ENCODE measurements around the gene AGPAT3. TPM values are rescaled to one million over a fixed set of nuclear protein-coding genes. Genes with fewer than 3 reads are reported as not detected.

Gene AGPAT3
- total and polyA plus RNA-seq, 8 donors: 9.9 to 83.1 (median 36.7) TPM

- intact Hi-C loops (cut with DNase I; ENCODE audit: low total_unique reads): loop anchor here (10.0 kb wide), 1 partner anchor 92 kb away; no protein-coding TSS in a partner anchor
- H3K4me3 ChIP-seq: no peak overlapping the region
- no peak overlapping the region for H3K27ac ChIP-seq
- no peaks in the 10 kb centered on the region for H3K36me3 ChIP-seq
- peaks cover 0 to 8% (median 0%) of the 10 kb centered on the region in 4 donors for H3K4me1 ChIP-seq
- 86 to 97% (median 94%) methylated on average over 14 of the region's 14 CpGs for WGBS, 5 donors
- no peak for DNase-seq
- H3K27me3 ChIP-seq: no peaks in the 10 kb centered on the region
- no peaks in the 10 kb centered on the region for H3K9me3 ChIP-seq
- TF ChIP-seq POLR2AphosphoS5 (IDR thresholded peaks at IDR 0.05) (no peak), POLR2A (IDR thresholded peaks at IDR 0.05) (no peak), EP300 (IDR thresholded peaks at IDR 0.05) (no peak)
- TF ChIP-seq, protein P1, sequence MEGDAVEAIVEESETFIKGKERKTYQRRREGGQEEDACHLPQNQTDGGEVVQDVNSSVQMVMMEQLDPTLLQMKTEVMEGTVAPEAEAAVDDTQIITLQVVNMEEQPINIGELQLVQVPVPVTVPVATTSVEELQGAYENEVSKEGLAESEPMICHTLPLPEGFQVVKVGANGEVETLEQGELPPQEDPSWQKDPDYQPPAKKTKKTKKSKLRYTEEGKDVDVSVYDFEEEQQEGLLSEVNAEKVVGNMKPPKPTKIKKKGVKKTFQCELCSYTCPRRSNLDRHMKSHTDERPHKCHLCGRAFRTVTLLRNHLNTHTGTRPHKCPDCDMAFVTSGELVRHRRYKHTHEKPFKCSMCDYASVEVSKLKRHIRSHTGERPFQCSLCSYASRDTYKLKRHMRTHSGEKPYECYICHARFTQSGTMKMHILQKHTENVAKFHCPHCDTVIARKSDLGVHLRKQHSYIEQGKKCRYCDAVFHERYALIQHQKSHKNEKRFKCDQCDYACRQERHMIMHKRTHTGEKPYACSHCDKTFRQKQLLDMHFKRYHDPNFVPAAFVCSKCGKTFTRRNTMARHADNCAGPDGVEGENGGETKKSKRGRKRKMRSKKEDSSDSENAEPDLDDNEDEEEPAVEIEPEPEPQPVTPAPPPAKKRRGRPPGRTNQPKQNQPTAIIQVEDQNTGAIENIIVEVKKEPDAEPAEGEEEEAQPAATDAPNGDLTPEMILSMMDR (IDR thresholded peaks at IDR 0.05): no peak
These were observed 17.7 kb upstream of the AGPAT3 start for GRCh38 chr21:43847301-43847700.

DNA sequence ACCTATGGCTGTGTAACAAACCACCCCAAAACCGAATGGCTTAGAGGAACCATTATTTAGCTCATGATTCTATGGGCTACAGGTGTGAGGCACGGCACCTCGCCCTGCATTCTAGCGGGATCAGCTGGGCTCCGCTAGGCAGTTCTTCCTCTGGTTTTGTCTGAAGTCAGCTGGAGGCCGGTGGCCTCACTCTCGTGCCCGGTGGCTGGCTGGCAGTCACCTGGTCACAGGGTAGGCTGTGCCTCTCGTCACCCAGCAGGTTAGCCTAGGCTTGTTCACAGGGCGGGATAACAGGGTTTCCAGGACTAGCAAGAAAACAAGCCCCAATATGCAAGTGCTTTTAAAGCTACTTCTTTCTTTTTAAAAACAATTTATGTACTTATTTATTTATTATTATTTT is 16.3 kb upstream of the AGPAT3 start:
- H3K36me3 ChIP-seq: no peaks in the 10 kb centered on the region
- no peak overlapping the region for H3K4me3 ChIP-seq
- H3K27me3 ChIP-seq: no peaks in the 10 kb centered on the region
- H3K4me1 ChIP-seq: peaks cover 0 to 8% (median 0%) of the 10 kb centered on the region in 4 donors
- H3K27ac ChIP-seq: no peak overlapping the region
- WGBS, 5 donors: 90 to 96% (median 94%) methylated on average over 10 of the region's 10 CpGs
- intact Hi-C loops (cut with DNase I; ENCODE audit: low total_unique reads): loop anchor here (10.0 kb wide), 1 partner anchor 94 kb away; no protein-coding TSS in a partner anchor
- TF ChIP-seq, protein P1 (IDR thresholded peaks at IDR 0.05): no peak
- no peak for TF ChIP-seq POLR2A (IDR thresholded peaks at IDR 0.05)
- TF ChIP-seq POLR2AphosphoS5 (IDR thresholded peaks at IDR 0.05): no peak
- TF ChIP-seq EP300 (IDR thresholded peaks at IDR 0.05): no peak
- no peak for DNase-seq
- H3K9me3 ChIP-seq: no peaks in the 10 kb centered on the region

DNA sequence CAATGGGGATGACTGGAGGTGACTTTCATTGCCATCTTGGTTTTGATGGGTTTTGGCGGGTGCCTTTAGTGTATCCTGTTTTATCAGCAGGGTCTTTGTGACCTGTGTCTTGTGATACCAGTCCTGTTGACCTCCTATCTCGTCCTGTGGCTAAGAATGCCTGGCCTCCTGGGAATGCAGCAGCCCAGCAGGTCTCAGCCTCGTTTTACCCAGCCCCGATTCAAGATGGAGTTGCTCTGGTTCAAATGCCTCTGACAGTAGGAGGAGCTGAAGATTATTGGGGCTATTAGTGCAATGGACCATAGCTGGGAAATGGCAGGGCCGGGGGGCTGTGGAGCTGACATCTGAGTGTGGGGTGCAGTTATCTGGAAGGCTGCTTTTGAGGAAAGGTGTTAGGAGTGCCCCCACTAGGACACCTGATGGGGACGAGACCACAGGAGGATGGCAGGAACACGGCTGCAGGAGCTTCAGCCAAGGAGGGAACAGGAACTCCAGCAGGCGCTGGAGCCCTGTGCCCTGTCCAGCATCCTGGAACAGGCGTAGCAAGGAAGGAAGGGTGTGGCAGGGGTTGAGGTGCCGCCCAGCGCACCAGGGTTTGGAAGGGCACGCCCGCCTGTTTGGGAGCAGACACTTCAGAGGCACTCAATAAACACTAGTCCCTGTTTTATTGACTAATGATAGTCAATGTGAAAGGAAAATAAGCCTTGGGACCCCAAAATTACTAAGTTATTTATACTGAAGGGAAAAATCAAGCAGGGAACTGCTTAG is 15.3 kb upstream of the AGPAT3 start:
- no peak overlapping the region for H3K27ac ChIP-seq
- no peaks in the 10 kb centered on the region for H3K36me3 ChIP-seq
- H3K4me3 ChIP-seq: no peak overlapping the region
- WGBS, 5 donors: 37 to 72% (median 58%) methylated on average over 10 to 13 of the region's 13 CpGs
- peaks cover 0 to 8% (median 0%) of the 10 kb centered on the region in 4 donors for H3K4me1 ChIP-seq
- no peaks in the 10 kb centered on the region for H3K27me3 ChIP-seq
- no peak for DNase-seq
- TF ChIP-seq POLR2A (IDR thresholded peaks at IDR 0.05): no peak
- TF ChIP-seq, protein P1 (IDR thresholded peaks at IDR 0.05): no peak
- no peak for TF ChIP-seq POLR2AphosphoS5 (IDR thresholded peaks at IDR 0.05)
- TF ChIP-seq EP300 (IDR thresholded peaks at IDR 0.05): no peak
- no peaks in the 10 kb centered on the region for H3K9me3 ChIP-seq
- intact Hi-C loops (cut with DNase I; ENCODE audit: low total_unique reads): loop anchor here (10.0 kb wide), 1 partner anchor 95 kb away; no protein-coding TSS in a partner anchor

DNA sequence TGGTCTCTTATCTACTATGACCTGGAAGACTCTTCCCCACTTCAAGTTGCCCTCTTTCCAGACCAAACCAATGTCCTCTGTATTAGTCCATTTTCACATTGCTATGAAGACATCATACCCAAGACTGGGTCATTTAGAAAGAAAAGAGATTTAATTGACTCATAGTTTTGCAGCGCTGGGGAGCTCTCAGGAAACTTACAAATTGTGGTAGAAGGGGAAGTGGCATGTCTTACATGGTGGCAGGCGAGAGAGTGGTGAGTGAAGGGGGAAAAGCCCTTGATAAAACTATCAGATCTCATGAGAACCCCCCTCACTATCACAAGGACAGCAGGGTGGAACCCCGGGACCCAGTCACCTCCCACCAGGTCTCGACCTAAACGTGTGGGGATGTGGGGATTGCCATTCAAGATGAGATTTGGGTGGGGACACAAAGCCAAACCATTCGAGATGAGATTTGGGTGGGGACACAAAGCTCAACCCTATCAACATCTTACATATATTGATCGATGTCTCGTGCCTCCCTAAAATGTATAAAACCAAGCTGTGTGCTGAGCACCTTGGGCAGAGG is 14.2 kb upstream of the AGPAT3 start:
- WGBS, 5 donors: 79 to 90% (median 82%) methylated on average over 8 of the region's 8 CpGs
- Histone ChIP-seq H3K9me3 (no peaks in the 10 kb centered on the region), H3K4me1 (peaks cover 0 to 8% (median 0%) of the 10 kb centered on the region in 4 donors), H3K27me3 (no peaks in the 10 kb centered on the region), H3K36me3 (no peaks in the 10 kb centered on the region), H3K27ac (no peak overlapping the region), H3K4me3 (no peak overlapping the region)
- TF ChIP-seq, protein P1 (IDR thresholded peaks at IDR 0.05): no peak
- TF ChIP-seq POLR2A (IDR thresholded peaks at IDR 0.05) (no peak), EP300 (IDR thresholded peaks at IDR 0.05) (no peak), POLR2AphosphoS5 (IDR thresholded peaks at IDR 0.05) (no peak)
- no peak for DNase-seq
- intact Hi-C loops (cut with DNase I; ENCODE audit: low total_unique reads): no loop called here
